Muscle of leg (tissue), 11 donors: Measurements from ENCODE around the gene SEMA6A. TPM values are rescaled to one million over a fixed set of nuclear protein-coding genes. Genes with fewer than 3 reads are reported as not detected.

Experiments used
- DNase-seq: peaks from one replicate; pipeline ENCODE4 v3.0.0; 2013
- H3K27ac ChIP-seq: one replicate; pipeline ENCODE4 v1.5.1; 2013; ENCODE audit warnings: mild to moderate bottlenecking, low read length, control low read depth
- H3K27me3 ChIP-seq: one replicate; pipeline ENCODE4 v1.6.1; 2013; ENCODE audit warnings: low read length; ENCODE audit not compliant: control insufficient read depth, insufficient read depth
- H3K36me3 ChIP-seq: one replicate; pipeline ENCODE4 v1.6.1; 2013; ENCODE audit warnings: low read length; ENCODE audit not compliant: control insufficient read depth, insufficient read depth
- H3K4me1 ChIP-seq: one replicate; pipeline ENCODE4 v1.6.1; 2013; ENCODE audit warnings: low read length; ENCODE audit not compliant: control insufficient read depth, insufficient read depth
- H3K4me3 ChIP-seq: one replicate; pipeline ENCODE4 v1.5.1; 2013; ENCODE audit warnings: low read length, control low read depth
- H3K9me3 ChIP-seq: replicated peaks from 2 replicates; pipeline ENCODE4 v1.6.1; 2013; ENCODE audit warnings: low read depth, low read length; ENCODE audit not compliant: control insufficient read depth
- WGBS: methylation state at CpG from one replicate; pipeline ENCODE4 v1.1.5; 2013; ENCODE audit warnings: missing lambda C conversion rate; ENCODE audit not compliant: insufficient coverage; 5-methylcytosine and 5-hydroxymethylcytosine counted together
- polyA plus RNA-seq, 8 donors: library from polyadenylated mRNA; unstranded; fragments of 120-200 nt; gene quantifications; one replicate each; pipeline versions ENCODE4 v1.2.1 to v1.2.3, GENCODE V29; 2013; ENCODE audit warnings: inconsistent platforms in 1 of 8, low replicate concordance in 1 of 8; ENCODE audit not compliant: insufficient read length in 8 of 8, insufficient read depth in 1 of 8
- total RNA-seq: library from RNA; stranded (reverse); fragments of 120-200 nt; gene quantifications from one replicate; pipeline ENCODE4 v1.2.4, GENCODE V29; 2013

The SEMA6A gene
- total and polyA plus RNA-seq, 9 donors, result 32.7 to 58.2 (median 43.9) TPM

DNA sequence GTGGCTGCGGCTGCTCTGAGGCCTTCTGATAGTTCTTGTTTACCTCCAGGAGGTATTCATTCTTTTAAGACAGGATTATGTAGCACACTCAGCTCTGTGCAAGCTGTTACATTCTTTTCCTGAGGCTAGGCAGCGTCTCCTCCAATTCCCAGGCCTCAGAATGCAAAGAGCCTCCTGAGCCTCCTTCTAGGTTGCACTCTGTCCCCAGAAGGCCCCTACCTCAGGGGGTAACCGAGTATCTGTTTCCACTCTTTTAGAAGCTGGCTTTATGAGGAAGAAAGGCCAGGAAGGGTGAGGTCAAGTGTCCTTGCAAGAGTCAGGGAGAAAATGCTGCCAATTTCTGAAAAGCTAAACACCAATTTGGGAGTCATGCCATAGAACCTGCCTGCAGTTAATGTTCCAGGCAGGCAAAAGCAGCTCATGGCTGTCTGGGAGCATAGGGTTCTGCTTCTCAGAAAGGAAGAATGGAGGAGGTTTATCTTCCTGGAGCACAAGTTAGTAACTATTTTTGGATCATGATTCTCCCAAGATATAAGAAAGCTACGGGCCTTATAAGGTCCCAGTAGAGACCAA is 178.9 kb downstream of the SEMA6A start:
- Histone ChIP-seq H3K27ac (no peak overlapping the region), H3K36me3 (no peaks in the 10 kb centered on the region), H3K4me1 (peaks cover 24% of the 10 kb centered on the region), H3K27me3 (no peaks in the 10 kb centered on the region), H3K9me3 (no peaks in the 10 kb centered on the region), H3K4me3 (no peak overlapping the region)
- no peak for DNase-seq
- WGBS, result 55% methylated on average over 1 of the region's 4 CpGs

DNA sequence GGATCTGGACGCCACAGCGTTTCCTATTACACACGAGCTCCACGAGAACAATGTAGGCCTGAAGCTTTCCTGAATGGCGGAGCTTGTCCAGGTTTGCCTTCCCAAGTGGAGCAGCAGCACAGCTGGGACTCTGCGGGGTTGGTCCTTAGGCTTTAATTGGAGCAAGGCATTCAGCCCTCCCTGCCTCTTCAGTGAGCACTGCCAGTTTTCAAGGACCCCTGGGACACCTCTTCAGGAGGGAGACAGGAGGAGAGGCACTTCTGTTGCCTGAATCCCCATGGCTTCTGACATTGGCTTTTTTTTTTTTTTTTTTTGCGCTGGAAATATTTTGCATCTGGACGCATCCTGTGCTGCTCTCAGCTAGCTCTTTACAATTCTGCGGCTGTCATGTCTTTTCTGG is 179.4 kb downstream of the SEMA6A start:
- Histone ChIP-seq H3K4me3 (no peak overlapping the region), H3K27me3 (no peaks in the 10 kb centered on the region), H3K4me1 (peaks cover 24% of the 10 kb centered on the region), H3K9me3 (no peaks in the 10 kb centered on the region), H3K36me3 (no peaks in the 10 kb centered on the region), H3K27ac (no peak overlapping the region)
- DNase-seq, result peak; percentile 32
- WGBS, result 40% methylated on average over 6 of the region's 9 CpGs

DNA sequence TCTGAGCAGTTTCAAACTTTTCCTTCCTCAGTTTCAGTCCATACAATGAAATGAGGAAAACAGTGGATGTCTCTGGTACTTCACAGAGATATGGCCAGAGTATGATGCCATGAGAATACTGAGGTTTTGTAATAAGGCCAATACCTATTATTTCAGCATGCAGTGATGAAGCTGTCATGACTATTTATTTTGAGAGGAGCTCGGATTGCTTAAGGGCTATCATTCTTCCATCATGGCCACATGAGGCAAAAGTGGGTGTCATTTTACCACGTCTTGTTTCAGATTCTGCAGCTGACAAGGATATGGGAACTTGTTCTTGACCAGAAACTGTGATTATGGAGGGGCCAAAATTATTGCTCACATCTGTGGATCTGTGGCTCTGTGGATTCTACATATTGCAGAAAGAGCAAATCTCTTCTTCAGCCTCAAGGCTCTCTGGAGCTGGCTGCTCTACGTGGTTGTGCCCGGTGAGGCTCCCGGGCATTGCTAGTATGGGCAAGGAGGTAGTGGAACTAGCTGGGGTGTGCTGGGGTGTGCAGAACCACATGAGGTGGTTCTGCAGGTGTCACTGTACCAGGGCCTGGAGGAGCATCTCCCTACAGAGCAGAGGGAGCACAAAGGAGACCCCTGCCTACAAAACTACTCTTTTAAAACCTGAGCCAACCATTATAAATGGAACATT is 180.3 kb downstream of the SEMA6A start:
- no peaks in the 10 kb centered on the region for H3K36me3 ChIP-seq
- H3K27me3 ChIP-seq, result no peaks in the 10 kb centered on the region
- no peak for DNase-seq
- no peak overlapping the region for H3K4me3 ChIP-seq
- peaks cover 24% of the 10 kb centered on the region for H3K4me1 ChIP-seq
- H3K9me3 ChIP-seq, result no peaks in the 10 kb centered on the region
- no peak overlapping the region for H3K27ac ChIP-seq
- 50% methylated on average over 1 of the region's 5 CpGs for WGBS
